Measurements from ENCODE around the gene RRP36. TPM values are rescaled to one million over a fixed set of nuclear protein-coding genes. Genes with fewer than 3 reads are reported as not detected.

Gene RRP36
- total RNA-seq, 1 donor from 2014 or later, result 39.4 TPM

GRCh38 chr6:42978839-42979522 lies 42.4 kb upstream of the RRP36 start, which contains the start of gene PEX6:
TSS of gene PEX6 (minus strand) at chr6:42979181. CDS start at chr6:42979150, 31 bp downstream.
- Histone ChIP-seq H3K27me3 (no peaks in the 10 kb centered on the region), H3K36me3 (no peaks in the 10 kb centered on the region), H3K4me1 (peaks cover 24% of the 10 kb centered on the region), H3K4me3 (peak within 1 kb of the TSS; percentile 95), H3K27ac (peak within 1 kb of the TSS; percentile 92), H3K9me3 (no peaks in the 10 kb centered on the region)
- TF ChIP-seq CTCF (IDR thresholded peaks at IDR 0.05), result no peak
- DNase-seq, result peak; percentile 97
- peak; percentile 98 for ATAC-seq
- intact Hi-C loops (cut with DNase I), result no loop called here

GRCh38 chr6:42979523-42980177 lies 41.8 kb upstream of the RRP36 start:
- Histone ChIP-seq H3K27me3 (no peaks in the 10 kb centered on the region), H3K9me3 (no peaks in the 10 kb centered on the region), H3K36me3 (no peaks in the 10 kb centered on the region), H3K27ac (peak overlapping the region; percentile 92), H3K4me3 (peak overlapping the region; percentile 95), H3K4me1 (peaks cover 24% of the 10 kb centered on the region)
- TF ChIP-seq CTCF (IDR thresholded peaks at IDR 0.05), result no peak
- intact Hi-C loops (cut with DNase I), result no loop called here
- DNase-seq (no peak), ATAC-seq (no peak)

GRCh38 chr6:42981836-42982235 lies 39.6 kb upstream of the RRP36 start:
- peaks cover 41% of the 10 kb centered on the region for H3K4me1 ChIP-seq
- no peaks in the 10 kb centered on the region for H3K36me3 ChIP-seq
- no peak for TF ChIP-seq CTCF (IDR thresholded peaks at IDR 0.05)
- DNase-seq, result no peak
- no peak overlapping the region for H3K4me3 ChIP-seq
- intact Hi-C loops (cut with DNase I), result no loop called here
- H3K9me3 ChIP-seq, result no peaks in the 10 kb centered on the region
- no peak for ATAC-seq
- H3K27me3 ChIP-seq, result no peaks in the 10 kb centered on the region
- H3K27ac ChIP-seq, result no peak overlapping the region

GRCh38 chr6:42984001-42984923 lies 37.2 kb upstream of the RRP36 start, which contains the start of gene PPP2R5D:
TSS of gene PPP2R5D (plus strand) at chr6:42984570. CDS start at chr6:42984678, 108 bp downstream.
- peak within 1 kb of the TSS; percentile 89 for H3K27ac ChIP-seq
- ATAC-seq (peak; percentile 97), DNase-seq (peak; percentile 98)
- peak within 1 kb of the TSS; percentile 93 for H3K4me3 ChIP-seq
- intact Hi-C loops (cut with DNase I), result no loop called here
- peaks cover 3% of the 10 kb centered on the region for H3K36me3 ChIP-seq
- TF ChIP-seq CTCF (IDR thresholded peaks at IDR 0.05), result no peak
- no peaks in the 10 kb centered on the region for H3K27me3 ChIP-seq
- H3K9me3 ChIP-seq, result no peaks in the 10 kb centered on the region
- H3K4me1 ChIP-seq, result peaks cover 47% of the 10 kb centered on the region

- ATAC-seq, result no peak
- intact Hi-C loops (cut with DNase I), result no loop called here
Measured at GRCh38 chr6:42984924-42985475, 36.4 kb upstream of the RRP36 start.

More at GRCh38 chr6:42984924-42985475, 36.4 kb upstream of the RRP36 start:
- no peaks in the 10 kb centered on the region for H3K27me3 ChIP-seq
- TF ChIP-seq CTCF (IDR thresholded peaks at IDR 0.05), result no peak
- H3K4me1 ChIP-seq, result peaks cover 40% of the 10 kb centered on the region
- no peak for DNase-seq
- H3K9me3 ChIP-seq, result no peaks in the 10 kb centered on the region
- peaks cover 10% of the 10 kb centered on the region for H3K36me3 ChIP-seq
- peak overlapping the region; percentile 89 for H3K27ac ChIP-seq
- H3K4me3 ChIP-seq, result peak overlapping the region; percentile 93
